HEK293T (cell line): ENCODE results near the gene FBXW8.

Experiments
- PKNOX1 ChIP-seq: fragments of 450-650 bp; IDR thresholded peaks from 2 replicates; pipeline ENCODE4 v1.6.1; 2016
- SP1 ChIP-seq: fragments of 450-650 bp; IDR thresholded peaks from 2 replicates; pipeline ENCODE4 v1.6.1; 2017
- TARDBP ChIP-seq: fragments of 450-650 bp; IDR thresholded peaks from 2 replicates; pipeline ENCODE4 v1.6.1; 2016

- TF ChIP-seq TARDBP (no peak), PKNOX1 (no peak), SP1 (no peak)
Observed at GRCh38 chr12:117015811-117016210, 105.1 kb downstream of the FBXW8 start.
